Ishikawa (cell line): ENCODE results near the gene ITGB1.

ENCODE experiments used
- CEBPB ChIP-seq: IDR thresholded peaks from 2 replicates; pipeline ENCODE4 v1.6.1; 2012
- CREB1 ChIP-seq: IDR thresholded peaks from 2 replicates; pipeline ENCODE4 v1.6.1; 2012; ENCODE audit warnings: low read depth
- EGR1 ChIP-seq: IDR thresholded peaks from 2 replicates; pipeline ENCODE4 v1.6.1; 2012
- EP300 ChIP-seq: IDR thresholded peaks from 2 replicates; pipeline ENCODE4 v1.6.1; 2012; ENCODE audit warnings: borderline replicate concordance
- FOXM1 ChIP-seq: IDR thresholded peaks from 2 replicates; pipeline ENCODE4 v1.6.1; 2012; ENCODE audit warnings: low read depth, borderline replicate concordance
- MAX ChIP-seq: IDR thresholded peaks from 2 replicates; pipeline ENCODE4 v1.6.1; 2012
- RAD21 ChIP-seq: IDR thresholded peaks from 2 replicates; pipeline ENCODE4 v1.6.1; 2012; ENCODE audit warnings: low read depth
- REST ChIP-seq: IDR thresholded peaks from 2 replicates; pipeline ENCODE4 v1.6.1; 2012; ENCODE audit warnings: low read depth, mild to moderate bottlenecking
- TAF1 ChIP-seq: IDR thresholded peaks from 2 replicates; pipeline ENCODE4 v1.6.1; 2012; ENCODE audit warnings: low read depth, mild to moderate bottlenecking
- TCF12 ChIP-seq: IDR thresholded peaks from 2 replicates; pipeline ENCODE4 v1.6.1; 2012; ENCODE audit warnings: low read depth
- TEAD4 ChIP-seq: IDR thresholded peaks from 2 replicates; pipeline ENCODE4 v1.6.1; 2012
- YY1 ChIP-seq: IDR thresholded peaks from 2 replicates; pipeline ENCODE4 v1.6.1; 2012; ENCODE audit warnings: low read depth

GRCh38 chr10:32987172-32987571, 29.1 kb upstream of the ITGB1 start:
- TF ChIP-seq EP300 (no peak), REST (no peak), FOXM1 (no peak), RAD21 (no peak), TAF1 (no peak), MAX (no peak), YY1 (no peak), TEAD4 (no peak), TCF12 (no peak), CEBPB (no peak), CREB1 (no peak), EGR1 (no peak)
